OCI-LY7 (cell line): ENCODE data around the gene TES. TPM values are rescaled to one million over a fixed set of nuclear protein-coding genes. Genes with fewer than 3 reads are reported as not detected.

Source experiments
- BruUV-seq: library from RNA; stranded (reverse); fragments of 400-500 nt; replicated peaks from 2 replicates; lab custom pipeline; 2021; lab: Mats Ljungman, UMichigan
- CTCF ChIA-PET: fragments of 300-600 bp; sonication (Branson Sonifier 250); formaldehyde crosslinking; loops from one replicate; lab custom pipeline; 2022; ENCODE audit warnings: antibody characterized with exemption; ENCODE audit not compliant: unreplicated experiment; lab: Charles Lee
- POLR2A ChIA-PET: fragments of 300-600 bp; sonication (Branson Sonifier 250); formaldehyde crosslinking; loops from one replicate; lab custom pipeline; 2022; ENCODE audit warnings: antibody characterized with exemption; lab: Charles Lee
- DNase-seq: peaks from one replicate; pipeline ENCODE4 v3.0.0-alpha.2; 2015; ENCODE audit warnings: low spot score
- H2AFZ ChIP-seq: fragments of 200-600 bp; sonication (generic), shearing (Covaris generic); 2 replicates; pipeline ENCODE4 v1.6.1; 2014; ENCODE audit warnings: mild to moderate bottlenecking, antibody characterized with exemption, low read length, moderate library complexity
- H3K27ac ChIP-seq: fragments of 200-600 bp; sonication (generic); 2 replicates; pipeline ENCODE4 v1.5.1; 2014; ENCODE audit warnings: mixed run types, low read depth, mild to moderate bottlenecking, moderate library complexity, low read length, inconsistent platforms; ENCODE audit not compliant: poor library complexity, severe bottlenecking
- H3K36me3 ChIP-seq: fragments of 200-600 bp; sonication (generic); 2 replicates; pipeline ENCODE4 v1.6.1; 2014; ENCODE audit warnings: mild to moderate bottlenecking, antibody characterized with exemption, low read length, moderate library complexity, mixed read lengths; ENCODE audit not compliant: insufficient read depth
- H3K4me1 ChIP-seq: fragments of 200-600 bp; sonication (generic); 2 replicates; pipeline ENCODE4 v1.5.1; 2014; ENCODE audit warnings: mild to moderate bottlenecking, low read length; ENCODE audit not compliant: insufficient read depth, poor library complexity, severe bottlenecking
- H3K4me2 ChIP-seq: fragments of 200-600 bp; sonication (generic); 2 replicates; pipeline ENCODE4 v1.6.1; 2014; ENCODE audit warnings: mild to moderate bottlenecking, low read length
- H3K4me3 ChIP-seq: fragments of 200-600 bp; sonication (generic); 2 replicates; pipeline ENCODE4 v1.5.1; 2014; ENCODE audit warnings: mild to moderate bottlenecking, low read depth, low read length; ENCODE audit not compliant: poor library complexity, severe bottlenecking
- H3K79me2 ChIP-seq: fragments of 200-600 bp; sonication (generic); 2 replicates; pipeline ENCODE4 v1.6.1; 2016; ENCODE audit warnings: low read depth, mild to moderate bottlenecking, low read length, moderate library complexity, mixed read lengths; ENCODE audit not compliant: insufficient read depth
- H3K9me2 ChIP-seq: fragments of 200-600 bp; sonication (generic); 2 replicates; pipeline ENCODE4 v1.6.1; 2016; ENCODE audit warnings: mild to moderate bottlenecking, low read length, mixed read lengths; ENCODE audit not compliant: insufficient read depth
- H3K9me3 ChIP-seq: fragments of 200-600 bp; sonication (generic); 2 replicates; pipeline ENCODE4 v1.6.1; 2014; ENCODE audit warnings: mild to moderate bottlenecking, mixed run types, low read length, mixed read lengths
- H4K20me1 ChIP-seq: fragments of 200-600 bp; sonication (generic); 2 replicates; pipeline ENCODE4 v1.6.1; 2014; ENCODE audit warnings: mild to moderate bottlenecking, antibody characterized with exemption, low read length, moderate library complexity, mixed read lengths; ENCODE audit not compliant: insufficient read depth
- CTCF ChIP-seq: fragments of 200-600 bp; sonication (generic); conservative IDR thresholded peaks from 2 replicates; pipeline ENCODE4 v1.5.1; 2014; ENCODE audit warnings: mild to moderate bottlenecking, antibody characterized with exemption, low read length, moderate library complexity, mixed read lengths
- EZH2phosphoT487 ChIP-seq: fragments of 200-600 bp; sonication (generic); IDR thresholded peaks from 2 replicates; pipeline ENCODE4 v1.6.1; 2018; ENCODE audit warnings: low read depth, borderline replicate concordance, mild to moderate bottlenecking, mixed run types, antibody characterized with exemption, low read length, moderate library complexity, mixed read lengths
- intact Hi-C: fragments of 100-400 bp; cut with micrococcal nuclease; formaldehyde crosslinking; loops from one replicate; pipeline ENCODE4 v1.10.0; 2022; ENCODE audit not compliant: unreplicated experiment
- total RNA-seq, 2 experiments: library from RNA; depleted of rRNA in 1 of 2; stranded (reverse); fragments of >200 nt in 1 of 2; shearing (Covaris generic) in 1 of 2; gene quantifications; 2 replicates each; pipeline ENCODE4 v1.2.3, GENCODE V29; 2014 to 2022

Gene TES
- total RNA-seq, 2 experiments from 2014 or later = not detected

GRCh38 chr7:116285252-116285651 is 74.9 kb downstream of the TES start:
- H4K20me1 ChIP-seq = no peaks in the 10 kb centered on the region
- no TSS peak for BruUV-seq
- no peaks in the 10 kb centered on the region for H3K9me3 ChIP-seq
- POLR2A ChIA-PET = no interaction called here
- no peak overlapping the region for H3K4me3 ChIP-seq
- no peak overlapping the region for H3K4me2 ChIP-seq
- H3K36me3 ChIP-seq = no peaks in the 10 kb centered on the region
- no peaks in the 10 kb centered on the region for H3K79me2 ChIP-seq
- H3K9me2 ChIP-seq = no peaks in the 10 kb centered on the region
- TF ChIP-seq EZH2phosphoT487 (no peak), CTCF (no peak)
- CTCF ChIA-PET = no interaction called here
- no peak overlapping the region for H2AFZ ChIP-seq
- H3K27ac ChIP-seq = no peak overlapping the region
- no peaks in the 10 kb centered on the region for H3K4me1 ChIP-seq
- no peak for DNase-seq
- intact Hi-C loops = no loop called here

- Histone ChIP-seq H3K9me3 (no peaks in the 10 kb centered on the region), H3K79me2 (no peaks in the 10 kb centered on the region), H3K9me2 (no peaks in the 10 kb centered on the region), H3K27ac (no peak overlapping the region), H3K4me2 (no peak overlapping the region), H3K4me1 (no peaks in the 10 kb centered on the region), H3K4me3 (no peak overlapping the region), H2AFZ (no peak overlapping the region), H4K20me1 (no peaks in the 10 kb centered on the region), H3K36me3 (no peaks in the 10 kb centered on the region)
- TF ChIP-seq EZH2phosphoT487 (no peak), CTCF (no peak)
- CTCF ChIA-PET = no interaction called here
- POLR2A ChIA-PET = no interaction called here
- no TSS peak for BruUV-seq
- no peak for DNase-seq
- intact Hi-C loops = loop anchor here (1.0 kb wide), 1 partner anchor 11 kb away; no protein-coding TSS in a partner anchor
Measured at GRCh38 chr7:116290740-116291139, 80.4 kb downstream of the TES start.

DNA sequence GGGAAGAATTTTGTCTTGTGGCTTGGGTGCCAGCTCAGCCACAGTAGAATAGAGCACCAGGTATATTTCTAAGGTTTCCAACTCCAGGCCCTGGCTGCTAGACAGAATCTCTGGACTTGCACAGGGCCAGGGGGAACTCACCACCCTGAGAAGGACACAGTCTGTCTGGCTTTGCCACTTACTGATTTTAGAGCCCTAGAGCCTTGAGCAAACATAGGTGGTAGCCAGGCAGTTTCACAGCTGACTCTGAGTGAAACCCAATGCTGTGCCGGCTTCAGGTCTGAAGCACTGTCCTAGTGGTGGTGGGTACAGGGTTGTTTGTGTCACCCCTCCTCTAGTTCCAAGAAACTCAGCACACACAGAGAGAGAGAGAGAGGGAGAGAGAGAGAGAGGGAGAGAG is 81.6 kb downstream of the TES start:
- Histone ChIP-seq H3K9me3 (no peaks in the 10 kb centered on the region), H4K20me1 (no peaks in the 10 kb centered on the region), H3K27ac (no peak overlapping the region), H3K9me2 (no peaks in the 10 kb centered on the region), H3K79me2 (no peaks in the 10 kb centered on the region), H3K4me2 (no peak overlapping the region), H3K36me3 (no peaks in the 10 kb centered on the region), H3K4me1 (no peaks in the 10 kb centered on the region), H3K4me3 (no peak overlapping the region), H2AFZ (no peak overlapping the region)
- intact Hi-C loops = loop anchor here (1.0 kb wide), 1 partner anchor 9 kb away; no protein-coding TSS in a partner anchor
- ChIA-PET CTCF (no interaction called here), POLR2A (no interaction called here)
- TF ChIP-seq CTCF = no peak
- no peak for TF ChIP-seq EZH2phosphoT487
- no peak for DNase-seq
- BruUV-seq = no TSS peak
